Keratinocyte (primary cell): ENCODE measurements around the gene RER1. TPM values are rescaled to one million over a fixed set of nuclear protein-coding genes. Genes with fewer than 3 reads are reported as not detected.

ENCODE experiments used
- DNase-seq: peaks from one replicate; pipeline ENCODE4 v3.0.0-alpha.2; 2011; ENCODE audit warnings: low read depth, missing footprints, low spot score
- FAIRE-seq: peaks from 2 replicates; lab custom pipeline; 2011; peaks lifted over from hg19 to GRCh38; lab: Jason Lieb, UNC
- H2AFZ ChIP-seq: 2 replicates; pipeline ENCODE4 v1.6.0; 2012; ENCODE audit warnings: low read length, control low read depth, inconsistent platforms; ENCODE audit not compliant: control insufficient read depth
- H3K27ac ChIP-seq: 2 replicates; pipeline ENCODE4 v1.5.1; 2011; ENCODE audit warnings: low read length; ENCODE audit not compliant: control insufficient read depth, insufficient read depth
- H3K27me3 ChIP-seq: 3 replicates; pipeline ENCODE4 v1.6.0; 2011; ENCODE audit warnings: low read length; ENCODE audit not compliant: control insufficient read depth, insufficient read depth; ENCODE audit errors: extremely low read depth
- H3K36me3 ChIP-seq, 2 experiments: 2 replicates in 1 of 2; 3 replicates in 1 of 2; pipeline ENCODE4 v1.5.1; 2011; ENCODE audit warnings: low read length in 2 of 2, mild to moderate bottlenecking in 1 of 2; ENCODE audit not compliant: control insufficient read depth in 2 of 2, insufficient read depth in 2 of 2; ENCODE audit errors: extremely low read depth in 1 of 2
- H3K4me1 ChIP-seq: 3 replicates; pipeline ENCODE4 v1.5.1; 2011; ENCODE audit warnings: low read length; ENCODE audit not compliant: control insufficient read depth, insufficient read depth; ENCODE audit errors: extremely low read depth
- H3K4me2 ChIP-seq: 3 replicates; pipeline ENCODE4 v1.6.0; 2011; ENCODE audit warnings: low read depth, low read length; ENCODE audit not compliant: control insufficient read depth, insufficient read depth; ENCODE audit errors: extremely low read depth
- H3K4me3 ChIP-seq, 3 experiments: fragments of 200-600 bp in 1 of 3; sonication (generic) in 1 of 3; 2 replicates in 2 of 3; 3 replicates in 1 of 3; pipeline ENCODE4 v1.5.1; 2011 to 2016; ENCODE audit warnings: low read length in 3 of 3, mild to moderate bottlenecking in 3 of 3, control low read depth in 2 of 3, inconsistent platforms in 1 of 3, low read depth in 1 of 3, mixed read lengths in 1 of 3, mixed run types in 1 of 3, moderate library complexity in 1 of 3; ENCODE audit not compliant: control insufficient read depth in 2 of 3, insufficient read depth in 2 of 3; ENCODE audit errors: extremely low read depth in 1 of 3
- H3K79me2 ChIP-seq: 2 replicates; pipeline ENCODE4 v1.6.0; 2012; ENCODE audit warnings: low read length; ENCODE audit not compliant: control insufficient read depth, insufficient read depth
- H3K9ac ChIP-seq: 3 replicates; pipeline ENCODE4 v1.6.0; 2011; ENCODE audit warnings: low read length; ENCODE audit not compliant: control insufficient read depth, insufficient read depth; ENCODE audit errors: extremely low read depth
- H3K9me1 ChIP-seq: 3 replicates; pipeline ENCODE4 v1.6.0; 2011; ENCODE audit warnings: low read length; ENCODE audit not compliant: control insufficient read depth, insufficient read depth; ENCODE audit errors: extremely low read depth
- H3K9me3 ChIP-seq: 2 replicates; pipeline ENCODE4 v1.5.1; 2012; ENCODE audit warnings: low read depth, low read length; ENCODE audit not compliant: control insufficient read depth
- H4K20me1 ChIP-seq: 3 replicates; pipeline ENCODE4 v1.6.0; 2011; ENCODE audit warnings: low read length; ENCODE audit not compliant: control insufficient read depth, insufficient read depth; ENCODE audit errors: extremely low read depth
- EZH2 ChIP-seq: IDR thresholded peaks from one replicate; pipeline ENCODE4 v1.6.1; 2012; ENCODE audit warnings: inconsistent platforms, mild to moderate bottlenecking, low read length, moderate library complexity
- dilution Hi-C: fragments of 300-500 bp; cut with MboI; formaldehyde crosslinking; loops from one replicate; pipeline ENCODE4 v1.7.0; 2020; ENCODE audit warnings: low sequenced_read_pairs; ENCODE audit not compliant: extremely low pct_ligation_motif_present
- polyA plus RNA-seq, 5 experiments: library from polyadenylated mRNA; depleted of rRNA in 3 of 5; stranded (reverse) in 3 of 5; stranded (forward) in 1 of 5; unstranded in 1 of 5; fragments of >200 nt; gene quantifications; 1 replicate in 1 of 5; 2 replicates in 3 of 5; 3 replicates in 1 of 5; pipeline versions ENCODE4 v1.2.1 to v1.2.3, GENCODE V29; 2011 to 2012; ENCODE audit warnings: missing spikeins in 2 of 5, low read depth in 1 of 5, low replicate concordance in 1 of 5
- TF ChIP-seq, protein P1 (sequence below), 3 experiments: IDR thresholded peaks in 1 of 3; conservative IDR thresholded peaks in 1 of 3; optimal IDR thresholded peaks in 1 of 3; 2 replicates in 2 of 3; 3 replicates in 1 of 3; pipeline versions ENCODE3 to v1.5.1; 2011; ENCODE audit warnings: low read length in 3 of 3, mild to moderate bottlenecking in 3 of 3, moderate library complexity in 2 of 3, control low read depth in 1 of 3, inconsistent platforms in 1 of 3; ENCODE audit not compliant: insufficient read depth in 2 of 3; ENCODE audit errors: extremely low read depth in 1 of 3

RER1 gene
- polyA plus RNA-seq, 1 donor (not counting 4 experiments of a cell fraction or from before 2014, with no cell fraction given): 297 TPM

DNA sequence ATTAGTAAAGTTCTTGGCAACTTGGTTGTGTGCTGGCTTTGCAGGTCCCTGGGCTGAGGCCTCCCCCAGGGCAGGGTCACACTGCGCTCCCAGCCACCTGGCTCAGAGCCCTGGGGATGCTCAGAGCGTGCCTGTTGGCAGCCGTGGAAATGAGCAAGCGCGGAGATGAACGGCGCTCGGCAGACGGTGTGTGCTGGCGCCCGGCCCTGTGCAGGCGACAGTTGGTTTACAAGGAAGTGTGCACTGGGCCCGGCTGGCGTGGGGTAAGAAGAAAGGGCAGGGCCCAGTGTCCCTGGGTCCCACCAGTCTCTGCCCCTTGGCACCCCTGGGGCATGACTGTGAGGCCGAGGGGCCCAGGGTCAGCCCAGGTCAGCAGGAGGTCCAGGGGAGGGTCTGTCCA lies 46.4 kb downstream of the RER1 start:
- dilution Hi-C loops: no loop called here
- H3K27ac ChIP-seq: no peak overlapping the region
- H3K27me3 ChIP-seq: no peaks in the 10 kb centered on the region
- peaks cover 30 to 34% of the 10 kb centered on the region in 2 experiments for H3K36me3 ChIP-seq
- no peak overlapping the region for H3K4me3 ChIP-seq
- no peak for DNase-seq
- H3K4me2 ChIP-seq: no peak overlapping the region
- H4K20me1 ChIP-seq: peaks cover 54% of the 10 kb centered on the region
- H3K9me1 ChIP-seq: no peaks in the 10 kb centered on the region
- peaks cover 95% of the 10 kb centered on the region for H3K79me2 ChIP-seq
- FAIRE-seq: no peak
- H3K9me3 ChIP-seq: no peaks in the 10 kb centered on the region
- peaks cover 8% of the 10 kb centered on the region for H3K4me1 ChIP-seq
- H3K9ac ChIP-seq: no peak overlapping the region
- H2AFZ ChIP-seq: no peak overlapping the region
- TF ChIP-seq, protein P1, sequence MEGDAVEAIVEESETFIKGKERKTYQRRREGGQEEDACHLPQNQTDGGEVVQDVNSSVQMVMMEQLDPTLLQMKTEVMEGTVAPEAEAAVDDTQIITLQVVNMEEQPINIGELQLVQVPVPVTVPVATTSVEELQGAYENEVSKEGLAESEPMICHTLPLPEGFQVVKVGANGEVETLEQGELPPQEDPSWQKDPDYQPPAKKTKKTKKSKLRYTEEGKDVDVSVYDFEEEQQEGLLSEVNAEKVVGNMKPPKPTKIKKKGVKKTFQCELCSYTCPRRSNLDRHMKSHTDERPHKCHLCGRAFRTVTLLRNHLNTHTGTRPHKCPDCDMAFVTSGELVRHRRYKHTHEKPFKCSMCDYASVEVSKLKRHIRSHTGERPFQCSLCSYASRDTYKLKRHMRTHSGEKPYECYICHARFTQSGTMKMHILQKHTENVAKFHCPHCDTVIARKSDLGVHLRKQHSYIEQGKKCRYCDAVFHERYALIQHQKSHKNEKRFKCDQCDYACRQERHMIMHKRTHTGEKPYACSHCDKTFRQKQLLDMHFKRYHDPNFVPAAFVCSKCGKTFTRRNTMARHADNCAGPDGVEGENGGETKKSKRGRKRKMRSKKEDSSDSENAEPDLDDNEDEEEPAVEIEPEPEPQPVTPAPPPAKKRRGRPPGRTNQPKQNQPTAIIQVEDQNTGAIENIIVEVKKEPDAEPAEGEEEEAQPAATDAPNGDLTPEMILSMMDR (optimal IDR thresholded peaks at IDR 0.05 in 1 of 3, IDR thresholded peaks at IDR 0.05 in 1 of 3, conservative IDR thresholded peaks at IDR 0.05 in 1 of 3; ENCODE audit: extremely low read depth in 1 of 3, insufficient read depth in 2 of 3, low read length in 3 of 3): no peak

DNA sequence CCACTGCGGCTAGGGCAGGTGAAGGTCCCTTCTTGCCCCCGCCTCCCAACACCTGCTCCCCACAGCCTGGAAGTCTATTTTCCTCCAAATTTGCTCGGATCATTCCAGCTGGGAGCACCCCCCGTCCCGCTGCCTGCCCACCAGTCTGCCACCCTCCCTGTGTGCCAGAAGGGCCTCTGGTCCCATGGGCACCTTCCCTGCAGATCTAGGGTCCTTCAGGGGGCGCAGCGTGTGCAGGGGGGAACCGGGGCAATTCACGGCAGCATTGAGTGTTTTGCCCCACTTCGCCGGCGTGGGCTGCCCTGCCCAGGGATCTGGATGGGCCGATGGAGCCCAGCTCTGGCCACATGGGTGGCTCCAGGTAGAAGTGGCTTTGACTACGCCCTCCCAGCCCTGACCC lies 47.0 kb downstream of the RER1 start:
- dilution Hi-C loops: no loop called here
- Histone ChIP-seq H3K27ac (no peak overlapping the region), H3K4me2 (no peak overlapping the region), H2AFZ (no peak overlapping the region), H3K27me3 (no peaks in the 10 kb centered on the region), H3K9me1 (no peaks in the 10 kb centered on the region), H3K79me2 (peaks cover 92% of the 10 kb centered on the region), H4K20me1 (peaks cover 48% of the 10 kb centered on the region), H3K9ac (no peak overlapping the region), H3K9me3 (no peaks in the 10 kb centered on the region), H3K4me3 (no peak overlapping the region), H3K4me1 (peaks cover 10% of the 10 kb centered on the region), H3K36me3 (peaks cover 28 to 34% of the 10 kb centered on the region in 2 experiments)
- DNase-seq (no peak), FAIRE-seq (no peak)
- no peak for TF ChIP-seq EZH2
- TF ChIP-seq, protein P1 (optimal IDR thresholded peaks at IDR 0.05 in 1 of 3, IDR thresholded peaks at IDR 0.05 in 1 of 3, conservative IDR thresholded peaks at IDR 0.05 in 1 of 3; ENCODE audit: extremely low read depth in 1 of 3, insufficient read depth in 2 of 3, low read length in 3 of 3): no peak
